H1 (cell line): ENCODE measurements around the gene SLC26A8. TPM values are rescaled to one million over a fixed set of nuclear protein-coding genes. Genes with fewer than 3 reads are reported as not detected.

ENCODE experiments used
- BCL11A ChIP-seq, 2 experiments: IDR thresholded peaks; one replicate each; pipeline ENCODE4 v1.6.1; 2011; ENCODE audit warnings: low read depth in 2 of 2, low read length in 2 of 2, mild to moderate bottlenecking in 2 of 2
- CHD1 ChIP-seq: IDR thresholded peaks from 2 replicates; pipeline ENCODE4 v1.6.1; 2012; ENCODE audit warnings: low read depth, low read length, improper control_type of control experiment
- CHD7 ChIP-seq: fragments of 300-600 bp; sonication (generic); IDR thresholded peaks from 2 replicates; pipeline ENCODE4 v1.7.1; 2012; ENCODE audit warnings: low read length, moderate library complexity, mild to moderate bottlenecking, inconsistent platforms; ENCODE audit not compliant: insufficient replicate concordance
- CTBP2 ChIP-seq: IDR thresholded peaks from 2 replicates; pipeline ENCODE4 v1.7.0; 2011; ENCODE audit warnings: borderline replicate concordance, mild to moderate bottlenecking, moderate library complexity, mixed read lengths, low read length; ENCODE audit not compliant: insufficient read depth, insufficient read length
- GABPA ChIP-seq: IDR thresholded peaks from 2 replicates; pipeline ENCODE4 v1.6.1; 2011; ENCODE audit warnings: mild to moderate bottlenecking, low read length, moderate library complexity, borderline replicate concordance; ENCODE audit not compliant: insufficient read depth
- SP1 ChIP-seq: IDR thresholded peaks from 2 replicates; pipeline ENCODE4 v1.6.1; 2011; ENCODE audit warnings: low read depth, low read length
- SP4 ChIP-seq: IDR thresholded peaks from 2 replicates; pipeline ENCODE4 v1.6.1; 2012; ENCODE audit warnings: low read length, inconsistent platforms
- SUZ12 ChIP-seq: fragments of 200-600 bp; sonication (generic); IDR thresholded peaks from 2 replicates; pipeline ENCODE4 v1.6.1; 2012; ENCODE audit warnings: mild to moderate bottlenecking, inconsistent platforms, low read length, moderate library complexity, mixed read lengths
- polyA plus RNA-seq, 7 experiments: library from polyadenylated mRNA; depleted of rRNA in 3 of 7; stranded (reverse) in 5 of 7; unstranded in 2 of 7; fragments of >200 nt in 5 of 7; fragments of 200-250 nt in 2 of 7; gene quantifications; 1 replicate in 5 of 7; 2 replicates in 1 of 7; 4 replicates in 1 of 7; pipeline versions ENCODE4 v1.2.1 to v1.2.3, GENCODE V29; 2011 to 2013; ENCODE audit warnings: missing spikeins in 2 of 7, mixed read lengths in 2 of 7
- total RNA-seq: library from RNA; stranded (reverse); fragmentation: NEBNext Ultra II Directional; extraction: Animal tissue kit (Norgen Biotek cat#: 25700); gene quantifications from 2 replicates; pipeline ENCODE4 v1.2.1, GENCODE V29; 2021

The SLC26A8 gene
- total and polyA plus RNA-seq, 2 of the 8 experiments (the other 6 are each of a cell fraction or from before 2014, with no cell fraction given) = 0.56 to 0.57 TPM

- TF ChIP-seq CHD7 (no peak), SUZ12 (no peak), CHD1 (no peak), SP1 (no peak), BCL11A (IDR thresholded peaks at IDR 0.05; ENCODE audit: low read depth in 2 of 2, low read length in 2 of 2) (no peak), SP4 (no peak), CTBP2 (no peak), GABPA (no peak)
Observed at GRCh38 chr6:36032261-36032660, 7.8 kb upstream of the SLC26A8 start (continued).
